Hepatocyte (in vitro differentiated cells): ENCODE measurements around the gene RPL18A.

Experiments used
- EZH2 ChIP-seq: fragments of 200-600 bp; sonication (generic); IDR thresholded peaks from 2 replicates; pipeline ENCODE4 v1.6.1; 2016; ENCODE audit warnings: antibody characterized with exemption, mild to moderate bottlenecking, borderline replicate concordance
- EZH2phosphoT487 ChIP-seq: fragments of 200-600 bp; sonication (generic); IDR thresholded peaks from one replicate; pipeline ENCODE4 v1.6.1; 2018; ENCODE audit warnings: antibody characterized with exemption, mild to moderate bottlenecking, low read depth, moderate library complexity; ENCODE audit not compliant: unreplicated experiment, severe bottlenecking
- TF ChIP-seq, protein P1 (sequence below): fragments of 200-600 bp; sonication (generic); IDR thresholded peaks from 2 replicates; pipeline ENCODE4 v1.5.1; 2016; ENCODE audit warnings: antibody characterized with exemption, mild to moderate bottlenecking; ENCODE audit not compliant: poor library complexity

DNA sequence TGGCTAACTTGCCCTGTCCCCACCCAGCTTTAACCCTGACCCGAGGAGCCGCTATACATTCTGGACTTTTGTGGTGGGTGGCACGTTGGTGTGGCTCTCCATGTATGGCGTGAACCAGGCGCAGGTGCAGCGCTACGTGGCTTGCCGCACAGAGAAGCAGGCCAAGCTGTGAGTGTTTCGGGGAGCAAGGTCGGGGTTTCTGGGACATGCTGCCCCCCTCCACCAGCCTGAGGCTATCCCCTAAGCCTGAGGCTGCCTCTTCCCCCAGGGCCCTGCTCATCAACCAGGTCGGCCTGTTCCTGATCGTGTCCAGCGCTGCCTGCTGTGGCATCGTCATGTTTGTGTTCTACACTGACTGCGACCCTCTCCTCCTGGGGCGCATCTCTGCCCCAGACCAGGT lies 18.0 kb downstream of the RPL18A start:
- TF ChIP-seq, protein P1, sequence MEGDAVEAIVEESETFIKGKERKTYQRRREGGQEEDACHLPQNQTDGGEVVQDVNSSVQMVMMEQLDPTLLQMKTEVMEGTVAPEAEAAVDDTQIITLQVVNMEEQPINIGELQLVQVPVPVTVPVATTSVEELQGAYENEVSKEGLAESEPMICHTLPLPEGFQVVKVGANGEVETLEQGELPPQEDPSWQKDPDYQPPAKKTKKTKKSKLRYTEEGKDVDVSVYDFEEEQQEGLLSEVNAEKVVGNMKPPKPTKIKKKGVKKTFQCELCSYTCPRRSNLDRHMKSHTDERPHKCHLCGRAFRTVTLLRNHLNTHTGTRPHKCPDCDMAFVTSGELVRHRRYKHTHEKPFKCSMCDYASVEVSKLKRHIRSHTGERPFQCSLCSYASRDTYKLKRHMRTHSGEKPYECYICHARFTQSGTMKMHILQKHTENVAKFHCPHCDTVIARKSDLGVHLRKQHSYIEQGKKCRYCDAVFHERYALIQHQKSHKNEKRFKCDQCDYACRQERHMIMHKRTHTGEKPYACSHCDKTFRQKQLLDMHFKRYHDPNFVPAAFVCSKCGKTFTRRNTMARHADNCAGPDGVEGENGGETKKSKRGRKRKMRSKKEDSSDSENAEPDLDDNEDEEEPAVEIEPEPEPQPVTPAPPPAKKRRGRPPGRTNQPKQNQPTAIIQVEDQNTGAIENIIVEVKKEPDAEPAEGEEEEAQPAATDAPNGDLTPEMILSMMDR = no peak
- TF ChIP-seq EZH2phosphoT487 = no peak
- TF ChIP-seq EZH2 = no peak
